Astrocyte of the hippocampus (primary cell): ENCODE measurements around the gene CATSPERE.
"Not testable (repeated sequence)": the region's sequence is repeated elsewhere in the genome, so short reads cannot be mapped to it uniquely, and the experiment has no call there.

ENCODE experiments used
- DNase-seq: peaks from one replicate; pipeline ENCODE4 v3.0.0; 2011; ENCODE audit warnings: low read depth, low spot score

Gene CATSPERE

GRCh38 chr1:244628789-244629188 is 167.7 kb downstream of the CATSPERE start:
- DNase-seq = no peak

- DNase-seq = no peak
Observed at GRCh38 chr1:244633140-244633539, 172.1 kb downstream of the CATSPERE start.

- DNase-seq = no peak
Observed at GRCh38 chr1:244634546-244634945, 173.5 kb downstream of the CATSPERE start.

- DNase-seq = no peak
Observed at GRCh38 chr1:244636488-244637259, 175.6 kb downstream of the CATSPERE start.

- no peak for DNase-seq
Observed at GRCh38 chr1:244639561-244639960, 178.5 kb downstream of the CATSPERE start.

- no peak for DNase-seq
Observed at GRCh38 chr1:244640917-244641316, 179.8 kb downstream of the CATSPERE start.

GRCh38 chr1:244642526-244642925 is 181.5 kb downstream of the CATSPERE start:
- DNase-seq = no peak

- no peak for DNase-seq
Observed at GRCh38 chr1:244642988-244643387, 181.9 kb downstream of the CATSPERE start.

GRCh38 chr1:244645414-244645813 is 184.3 kb downstream of the CATSPERE start:
- DNase-seq = no peak

- no peak for DNase-seq
Observed at GRCh38 chr1:244645890-244646289, 184.8 kb downstream of the CATSPERE start.

- DNase-seq = no peak
Observed at GRCh38 chr1:244647819-244648218, 186.7 kb downstream of the CATSPERE start.

- DNase-seq = no peak
Observed at GRCh38 chr1:244651956-244652622, 191.0 kb downstream of the CATSPERE start.

- DNase-seq = peak; percentile 100
Observed at GRCh38 chr1:244652623-244653438, 191.8 kb downstream of the CATSPERE start, which contains the start of gene DESI2. Gene DESI2, plus strand, starts transcription at chr1:244653126. Its CDS starts 188 bp downstream, at chr1:244653314.

GRCh38 chr1:244653439-244654107 is 192.5 kb downstream of the CATSPERE start:
- DNase-seq = peak; percentile 35

- DNase-seq = peak; percentile 29
Observed at GRCh38 chr1:244654108-244655038, 193.3 kb downstream of the CATSPERE start.

GRCh38 chr1:244655186-244655585 is 194.1 kb downstream of the CATSPERE start:
- DNase-seq = no peak

- no peak for DNase-seq
Observed at GRCh38 chr1:244657421-244657820, 196.3 kb downstream of the CATSPERE start.

GRCh38 chr1:244659694-244660093 is 198.6 kb downstream of the CATSPERE start:
- no peak for DNase-seq

- no peak for DNase-seq
Observed at GRCh38 chr1:244660595-244660994, 199.5 kb downstream of the CATSPERE start.

GRCh38 chr1:244661569-244662312 is 200.7 kb downstream of the CATSPERE start:
- not testable (repeated sequence) for DNase-seq
